Fibroblast of pulmonary artery (primary cell): Measurements from ENCODE around the gene PLCL1.

Source experiments
- DNase-seq: peaks from one replicate; pipeline ENCODE4 v3.0.0-alpha.2; 2010; ENCODE audit warnings: low read depth
- H3K4me3 ChIP-seq: replicated peaks from 2 replicates; pipeline ENCODE4 v1.5.1; 2011; ENCODE audit warnings: low read depth, mild to moderate bottlenecking, control low read depth, low read length, moderate library complexity
- CTCF ChIP-seq: IDR thresholded peaks from 2 replicates; pipeline ENCODE4 v1.5.1; 2011; ENCODE audit warnings: mild to moderate bottlenecking, control low read depth, low read length, inconsistent platforms; ENCODE audit errors: missing control alignments

PLCL1 gene

GRCh38 chr2:197919487-197919886, 115.1 kb downstream of the PLCL1 start:
- DNase-seq = peak; percentile 68
- no peak for TF ChIP-seq CTCF

GRCh38 chr2:197920088-197920487, 115.7 kb downstream of the PLCL1 start:
- no peak overlapping the region for H3K4me3 ChIP-seq
- TF ChIP-seq CTCF = no peak
- no peak for DNase-seq

More at GRCh38 chr2:197919487-197919886, 115.1 kb downstream of the PLCL1 start:
- H3K4me3 ChIP-seq = no peak overlapping the region

GRCh38 chr2:197920592-197921201, 116.3 kb downstream of the PLCL1 start:
- no peak for TF ChIP-seq CTCF

GRCh38 chr2:197924483-197924882, 120.1 kb downstream of the PLCL1 start:
- no peak overlapping the region for H3K4me3 ChIP-seq
- no peak for DNase-seq
- TF ChIP-seq CTCF = no peak

More at GRCh38 chr2:197920592-197921201, 116.3 kb downstream of the PLCL1 start:
- no peak for DNase-seq
- H3K4me3 ChIP-seq = no peak overlapping the region

GRCh38 chr2:197925204-197925603, 120.8 kb downstream of the PLCL1 start:
- no peak for TF ChIP-seq CTCF
- no peak for DNase-seq
- no peak overlapping the region for H3K4me3 ChIP-seq

GRCh38 chr2:197925976-197926375, 121.6 kb downstream of the PLCL1 start:
- no peak for DNase-seq
- no peak overlapping the region for H3K4me3 ChIP-seq
- no peak for TF ChIP-seq CTCF

- no peak overlapping the region for H3K4me3 ChIP-seq
- no peak for TF ChIP-seq CTCF
- DNase-seq = no peak
These were observed 122.3 kb downstream of the PLCL1 start for GRCh38 chr2:197926673-197927072.
